Activated naive CD4-positive, alpha-beta T cell treated with Interleukin-2 at 50 U/mL for 16 hours (primary cell): ENCODE data around the gene KPNB1.

Experiments
- DNase-seq: peaks from one replicate; pipeline ENCODE4 v3.0.0-alpha.2; 2020

KPNB1 gene

DNA sequence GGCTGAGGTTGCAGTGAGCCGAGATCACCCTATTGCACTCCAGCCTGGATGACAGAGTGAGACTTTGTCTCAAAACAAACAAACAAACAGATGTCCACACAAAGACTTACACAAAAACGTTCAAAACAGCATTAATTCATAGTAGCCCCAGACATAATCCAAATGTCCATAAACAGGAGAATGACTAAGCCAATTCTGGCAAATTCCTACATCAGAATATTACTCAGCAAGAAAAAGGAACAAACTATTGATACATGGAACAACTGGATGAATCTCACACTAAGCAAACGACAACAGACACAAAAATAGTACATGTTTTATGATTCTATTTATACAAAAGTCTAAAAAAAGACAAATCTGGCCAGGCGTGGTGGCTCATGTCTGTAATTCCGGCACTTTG, 10.8 kb upstream of the KPNB1 start:
- no peak for DNase-seq

- no peak for DNase-seq
Observed at GRCh38 chr17:47640076-47640475, 9.6 kb upstream of the KPNB1 start.

DNA sequence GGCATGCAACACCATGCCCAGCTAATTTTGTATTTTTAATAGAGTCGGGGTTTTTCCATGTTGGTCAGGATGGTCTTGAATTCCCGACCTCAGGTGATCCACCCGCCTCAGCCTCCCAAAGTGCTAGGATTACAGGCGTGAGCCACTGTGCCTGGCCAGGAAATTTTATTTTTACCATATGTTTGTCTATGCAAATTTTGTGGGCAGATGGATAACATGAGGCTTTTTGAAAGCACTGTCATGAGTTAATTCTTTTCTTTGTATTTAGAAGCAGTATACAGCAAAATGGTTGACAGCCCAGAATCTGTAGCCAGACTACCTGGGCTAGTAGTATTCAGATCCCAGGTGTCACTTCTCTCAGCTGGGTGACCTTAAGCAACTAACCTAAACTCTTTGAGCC, 8.5 kb upstream of the KPNB1 start:
- DNase-seq, result no peak

DNA sequence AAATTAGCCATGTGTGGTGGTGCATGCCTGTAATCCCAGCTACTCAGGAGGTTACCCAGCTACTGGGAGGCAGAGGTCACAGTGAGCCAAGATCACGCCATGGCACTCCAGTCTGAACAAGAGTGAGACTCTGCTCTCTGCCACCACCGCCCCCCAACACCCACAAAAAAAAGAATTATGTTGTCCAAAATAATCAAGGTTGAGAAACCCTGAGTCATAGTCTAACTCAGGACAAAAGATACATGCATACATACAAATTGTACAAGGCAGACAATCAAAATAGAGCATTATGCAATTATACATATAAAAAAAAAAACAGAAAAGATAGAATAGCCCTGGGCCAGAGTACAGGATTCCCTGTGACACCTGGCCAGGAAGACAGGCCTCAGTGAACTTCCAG, 6.6 kb upstream of the KPNB1 start:
- DNase-seq, result no peak

GRCh38 chr17:47644324-47644723, 5.4 kb upstream of the KPNB1 start:
- DNase-seq, result no peak

- peak; percentile 62 for DNase-seq
Observed at GRCh38 chr17:47649972-47650524, 329 bp downstream of the KPNB1 start.

- DNase-seq, result peak; percentile 96
Observed at GRCh38 chr17:47650525-47651522, 1.1 kb downstream of the KPNB1 start.

DNA sequence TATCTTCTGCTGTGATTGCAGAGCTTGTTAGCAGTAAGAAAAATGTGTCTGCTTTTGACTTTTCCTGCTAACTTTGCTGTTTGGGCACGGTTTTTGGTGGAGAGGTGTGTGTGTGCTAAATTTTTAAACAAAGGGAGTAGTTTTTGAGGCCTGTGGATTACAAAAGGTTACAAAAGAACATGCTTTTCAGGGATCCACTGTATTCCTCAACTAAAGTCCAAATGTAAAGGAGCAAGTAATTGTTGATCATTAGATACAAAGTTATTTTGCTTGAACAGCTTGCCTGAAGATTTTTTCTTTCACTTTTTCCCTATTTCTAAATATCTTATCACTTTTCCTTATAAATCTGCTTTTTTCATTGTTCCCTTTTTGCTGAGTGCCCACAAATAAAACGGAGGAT, 2.0 kb downstream of the KPNB1 start:
- no peak for DNase-seq

GRCh38 chr17:47652570-47652969, 2.9 kb downstream of the KPNB1 start:
- no peak for DNase-seq

- no peak for DNase-seq
Observed at GRCh38 chr17:47653442-47653841, 3.7 kb downstream of the KPNB1 start.

DNA sequence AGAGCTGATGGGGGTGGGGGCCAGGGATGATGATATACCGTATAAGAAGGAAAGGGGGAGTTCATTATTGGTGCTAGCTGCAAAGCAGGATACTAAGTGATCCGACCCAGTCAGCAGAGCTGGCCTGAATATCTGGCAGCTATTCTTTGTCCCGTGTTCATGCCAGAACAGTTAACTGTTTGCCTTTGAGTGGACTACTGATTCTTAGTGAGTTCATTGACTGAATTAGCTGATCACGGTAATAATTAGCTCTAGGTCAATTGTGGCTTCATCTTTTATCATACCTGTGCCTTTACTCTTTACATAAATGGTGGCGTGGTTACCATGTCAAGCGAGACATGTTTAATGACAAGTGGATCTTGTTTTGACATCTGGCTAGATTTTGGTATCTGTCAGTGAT, 5.3 kb downstream of the KPNB1 start:
- DNase-seq, result no peak

- DNase-seq, result no peak
Observed at GRCh38 chr17:47660064-47660492, 10.4 kb downstream of the KPNB1 start.

DNA sequence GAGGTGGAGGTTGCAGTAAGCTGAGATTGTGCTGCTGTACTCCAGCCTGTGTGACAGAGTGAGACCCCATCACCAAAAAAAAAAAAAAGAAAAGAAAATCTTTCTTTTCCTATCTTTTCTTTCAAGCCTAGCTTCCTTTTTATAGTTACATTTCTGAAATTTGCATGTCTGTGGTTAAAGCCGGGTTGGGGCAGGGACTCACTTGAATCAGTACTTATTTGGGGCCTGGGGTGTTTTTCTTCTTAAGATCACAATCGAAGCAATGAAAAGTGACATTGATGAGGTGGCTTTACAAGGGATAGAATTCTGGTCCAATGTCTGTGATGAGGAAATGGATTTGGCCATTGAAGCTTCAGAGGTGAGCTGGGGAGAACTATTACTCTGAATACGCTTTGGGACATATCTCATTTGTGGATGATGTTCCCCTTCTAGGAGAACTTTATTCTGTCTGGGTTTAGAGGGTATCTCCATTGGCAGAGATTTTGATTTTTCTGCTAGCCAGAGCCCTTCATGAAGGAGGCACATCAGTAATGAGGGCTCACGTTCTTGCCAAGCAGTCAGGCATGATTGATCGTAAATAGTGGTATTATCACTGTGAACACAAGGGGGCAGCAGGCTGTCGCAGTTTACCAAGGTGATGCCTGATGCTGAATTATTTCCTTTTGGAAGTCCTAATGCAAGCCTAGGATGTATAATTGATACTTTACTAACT, 14.3 kb downstream of the KPNB1 start:
- DNase-seq, result peak; percentile 63

GRCh38 chr17:47664624-47664941, 14.9 kb downstream of the KPNB1 start:
- no peak for DNase-seq

GRCh38 chr17:47665655-47666054, 15.9 kb downstream of the KPNB1 start:
- no peak for DNase-seq

DNA sequence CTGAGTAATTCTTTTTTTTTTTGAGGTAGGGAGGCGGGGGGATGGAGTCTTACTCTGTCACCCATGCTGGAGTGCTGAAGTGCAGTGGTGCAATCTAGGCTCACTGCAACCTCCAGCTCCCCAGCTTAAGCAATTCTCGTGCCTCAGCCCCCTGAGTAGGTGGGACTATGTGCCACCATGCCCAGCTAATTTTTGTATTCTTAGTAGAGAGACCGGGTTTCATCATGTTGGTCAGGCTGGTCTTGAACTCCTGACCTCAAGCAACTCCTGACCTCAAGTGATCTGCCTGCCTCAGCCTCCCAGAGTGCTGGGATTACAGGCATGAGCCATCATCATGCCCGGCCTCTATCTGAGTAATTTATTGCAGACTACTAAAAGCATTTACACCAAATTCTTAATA, 19.4 kb downstream of the KPNB1 start:
- DNase-seq, result no peak

DNA sequence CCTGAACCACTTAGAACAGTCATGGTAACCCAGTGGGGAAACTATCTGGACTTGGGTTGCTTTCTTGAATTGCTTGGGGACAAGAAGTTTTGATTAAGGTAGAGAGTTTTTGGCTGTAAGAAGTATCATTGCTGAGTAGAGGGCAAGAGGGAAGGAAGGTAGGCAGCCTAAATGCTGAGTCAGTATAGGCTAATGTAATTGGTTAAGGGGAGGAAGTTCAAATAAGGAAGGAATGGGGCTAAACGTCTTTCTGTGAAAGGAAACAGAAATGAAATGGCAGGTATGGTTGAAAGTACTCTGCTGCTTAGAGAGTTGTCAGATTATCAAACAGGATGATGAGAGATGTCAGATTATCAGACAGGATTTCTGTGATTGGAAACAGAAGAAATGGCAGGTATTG, 20.3 kb downstream of the KPNB1 start:
- no peak for DNase-seq

GRCh38 chr17:47674499-47674898, 24.8 kb downstream of the KPNB1 start:
- no peak for DNase-seq

DNA sequence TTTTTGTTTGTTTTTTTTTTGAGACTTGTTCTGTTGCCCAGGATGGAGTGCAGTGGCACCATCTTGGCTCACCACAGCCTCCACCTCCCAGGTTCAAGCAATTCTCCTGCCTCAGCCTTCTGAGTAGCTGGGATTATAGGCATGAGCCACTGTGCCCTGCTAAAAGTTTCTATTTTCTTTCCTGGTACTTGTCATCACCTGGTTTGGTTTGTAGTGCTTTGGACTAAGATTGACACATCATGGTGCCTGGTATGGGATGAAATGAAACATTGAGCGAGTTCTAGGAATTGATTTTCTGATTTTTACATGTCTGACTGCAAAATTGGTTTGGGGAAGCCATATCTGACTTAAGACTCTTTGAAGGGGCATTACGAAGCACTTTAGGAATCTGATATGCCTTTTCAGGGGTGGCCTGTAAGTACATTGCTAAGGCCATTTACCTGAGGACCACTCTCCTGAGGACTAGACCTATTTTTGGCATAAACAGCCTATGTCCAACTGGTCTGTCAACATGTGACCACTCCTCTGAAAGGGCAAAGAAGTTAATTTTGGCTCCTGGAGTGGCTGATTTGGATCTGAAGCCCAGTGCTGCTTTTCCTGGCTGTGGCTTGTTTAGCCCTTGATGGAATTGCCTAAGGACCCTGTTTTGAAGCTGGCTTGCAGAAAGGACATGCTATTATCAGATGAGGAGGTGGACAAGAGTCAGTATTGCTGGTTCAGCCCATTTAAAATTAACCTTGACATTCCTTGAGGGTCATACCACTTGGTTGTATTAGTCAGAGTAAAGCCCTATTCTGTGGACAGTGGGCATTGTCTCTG, 25.9 kb downstream of the KPNB1 start:
- DNase-seq, result no peak

- no peak for DNase-seq
Observed at GRCh38 chr17:47676199-47676472, 26.4 kb downstream of the KPNB1 start.

GRCh38 chr17:47676510-47677165, 26.9 kb downstream of the KPNB1 start:
- DNase-seq, result no peak

DNA sequence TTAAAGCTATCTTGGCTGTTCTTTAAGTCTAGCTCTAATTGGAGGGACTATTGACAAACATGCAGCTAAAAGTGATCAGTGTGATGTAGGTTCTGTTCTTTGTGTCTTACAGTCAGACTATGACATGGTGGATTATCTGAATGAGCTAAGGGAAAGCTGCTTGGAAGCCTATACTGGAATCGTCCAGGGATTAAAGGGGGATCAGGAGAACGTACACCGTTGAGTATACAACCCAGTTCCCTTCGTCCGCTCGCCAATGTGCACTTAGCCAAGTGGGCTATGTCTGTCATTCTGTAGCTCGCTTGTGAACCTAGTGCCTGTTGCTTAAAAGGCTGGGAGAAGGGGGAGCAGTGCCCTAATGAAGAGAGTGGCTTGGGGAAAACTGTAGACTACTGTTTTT, 28.5 kb downstream of the KPNB1 start:
- no peak for DNase-seq

GRCh38 chr17:47682138-47682537, 32.4 kb downstream of the KPNB1 start:
- DNase-seq, result no peak
